SK-N-SH (cell line): ENCODE measurements around the gene TAOK3. TPM values are rescaled to one million over a fixed set of nuclear protein-coding genes. Genes with fewer than 3 reads are reported as not detected.

ENCODE experiments used
- CTCF ChIA-PET: fragments of 300-600, 350-600 bp; formaldehyde crosslinking; extraction: SDS; loops from one replicate; lab custom pipeline; 2021; lab: Yijun Ruan, JAX
- POLR2A ChIA-PET: fragments of 350-600 bp; sonication (Branson Sonifier 250); formaldehyde crosslinking; extraction: SDS; loops from one replicate; lab custom pipeline; 2020; ENCODE audit warnings: antibody characterized with exemption, inconsistent platforms; lab: Yijun Ruan, JAX
- DNase-seq: peaks from one replicate; pipeline ENCODE4 v3.0.0; 2012
- H2AFZ ChIP-seq: fragments of 200-600 bp; sonication (generic); 2 replicates; pipeline ENCODE4 v1.8.1; 2016; ENCODE audit warnings: antibody characterized with exemption, mild to moderate bottlenecking, low read depth
- H3F3A ChIP-seq: fragments of 200-600 bp; sonication (generic); replicated peaks from 2 replicates; pipeline ENCODE3; 2016; ENCODE audit warnings: antibody characterized with exemption, mild to moderate bottlenecking; ENCODE audit not compliant: insufficient read depth
- H3K27ac ChIP-seq, 2 experiments: fragments of 200-500 bp in 1 of 2; fragments of 200-600 bp in 1 of 2; sonication (Bioruptor generic) in 1 of 2; sonication (generic), shearing (Covaris generic) in 1 of 2; 2 replicates each; pipeline versions ENCODE4 v1.5.1 to v1.6.1; 2014 to 2016; ENCODE audit warnings: low read depth in 2 of 2, inconsistent platforms in 1 of 2, low read length in 1 of 2, mild to moderate bottlenecking in 1 of 2, mixed read lengths in 1 of 2
- H3K27me3 ChIP-seq: fragments of 200-600 bp; sonication (generic), shearing (Covaris generic); 2 replicates; pipeline ENCODE4 v1.6.1; 2016; ENCODE audit warnings: mixed run types; ENCODE audit not compliant: insufficient read depth
- H3K36me3 ChIP-seq, 2 experiments: fragments of 200-500 bp in 1 of 2; fragments of 200-600 bp in 1 of 2; sonication (Bioruptor generic) in 1 of 2; sonication (generic) in 1 of 2; replicated peaks in 1 of 2; 2 replicates each; pipeline versions ENCODE3 to v1.5.1; 2014 to 2016; ENCODE audit warnings: low read length in 1 of 2, mild to moderate bottlenecking in 1 of 2; ENCODE audit not compliant: insufficient read depth in 2 of 2, control insufficient read depth in 1 of 2
- H3K4me1 ChIP-seq, 2 experiments: fragments of 200-500 bp in 1 of 2; fragments of 200-600 bp in 1 of 2; sonication (Bioruptor generic) in 1 of 2; sonication (generic), shearing (Covaris generic) in 1 of 2; 2 replicates each; pipeline versions ENCODE4 v1.5.1 to v1.6.1; 2014 to 2016; ENCODE audit warnings: low read depth in 1 of 2, low read length in 1 of 2, mixed run types in 1 of 2; ENCODE audit not compliant: insufficient read depth in 2 of 2, control insufficient read depth in 1 of 2
- H3K4me2 ChIP-seq: fragments of 200-600 bp; sonication (generic), shearing (Covaris generic); 2 replicates; pipeline ENCODE4 v1.6.1; 2017; ENCODE audit warnings: mixed run types
- H3K4me3 ChIP-seq, 2 experiments: fragments of 200-500 bp in 1 of 2; fragments of 200-600 bp in 1 of 2; sonication (Bioruptor generic) in 1 of 2; sonication (generic), shearing (Covaris generic) in 1 of 2; 2 replicates each; pipeline versions ENCODE4 v1.5.1 to v1.8.1; 2014 to 2016; ENCODE audit warnings: low read depth in 2 of 2, inconsistent platforms in 1 of 2, low read length in 1 of 2, mild to moderate bottlenecking in 1 of 2, mixed read lengths in 1 of 2, moderate library complexity in 1 of 2
- H3K79me2 ChIP-seq: fragments of 200-600 bp; sonication (generic); 2 replicates; pipeline ENCODE4 v1.8.1; 2017; ENCODE audit warnings: mild to moderate bottlenecking; ENCODE audit not compliant: insufficient read depth
- H3K9ac ChIP-seq: fragments of 200-600 bp; sonication (generic); 2 replicates; pipeline ENCODE4 v1.6.1; 2017; ENCODE audit warnings: mixed run types
- H3K9me2 ChIP-seq: fragments of 200-600 bp; sonication (generic); 2 replicates; pipeline ENCODE4 v1.6.1; 2017; ENCODE audit warnings: mixed run types
- H3K9me3 ChIP-seq: fragments of 200-600 bp; sonication (generic); 2 replicates; pipeline ENCODE4 v1.6.1; 2017; ENCODE audit warnings: mixed run types, mild to moderate bottlenecking, moderate library complexity
- H4K20me1 ChIP-seq: fragments of 200-600 bp; sonication (generic); 2 replicates; pipeline ENCODE4 v1.6.1; 2017; ENCODE audit warnings: mild to moderate bottlenecking, mixed run types; ENCODE audit not compliant: insufficient read depth
- ELF1 ChIP-seq: IDR thresholded peaks from 2 replicates; pipeline ENCODE4 v1.4.0; 2012
- EP300 ChIP-seq, 2 experiments: IDR thresholded peaks; 2 replicates each; pipeline versions ENCODE4 v1.4.0 to v1.6.1; 2012; ENCODE audit warnings: borderline replicate concordance in 1 of 2, low read depth in 1 of 2, low read length in 1 of 2
- EZH2phosphoT487 ChIP-seq: fragments of 200-600 bp; sonication (generic); IDR thresholded peaks from 2 replicates; pipeline ENCODE4 v1.6.1; 2017; ENCODE audit warnings: low read depth, mixed run types, mild to moderate bottlenecking, antibody characterized with exemption, moderate library complexity, borderline replicate concordance
- FOXM1 ChIP-seq: IDR thresholded peaks from 2 replicates; pipeline ENCODE4 v1.4.0; 2012; ENCODE audit warnings: low read depth, mild to moderate bottlenecking
- GATA2 ChIP-seq: sonication (generic); formaldehyde crosslinking; IDR thresholded peaks from 2 replicates; pipeline ENCODE4 v1.5.0; 2020; ENCODE audit warnings: mild to moderate bottlenecking, missing genetic modification reagents
- JUND ChIP-seq: IDR thresholded peaks from 2 replicates; pipeline ENCODE4 v1.4.0; 2012
- MXI1 ChIP-seq: IDR thresholded peaks from 2 replicates; pipeline ENCODE4 v1.6.1; 2012; ENCODE audit warnings: mild to moderate bottlenecking, low read depth, low read length, improper control_type of control experiment
- NFIC ChIP-seq: IDR thresholded peaks from 2 replicates; pipeline ENCODE4 v1.4.0; 2012; ENCODE audit warnings: borderline replicate concordance
- POLR2AphosphoS5 ChIP-seq: IDR thresholded peaks from 2 replicates; pipeline ENCODE4 v1.6.1; 2012; ENCODE audit warnings: low read depth, low read length
- RAD21 ChIP-seq: IDR thresholded peaks from 2 replicates; pipeline ENCODE4 v1.6.1; 2012; ENCODE audit warnings: mild to moderate bottlenecking, low read length
- RXRA ChIP-seq: IDR thresholded peaks from 2 replicates; pipeline ENCODE4 v1.4.0; 2012; ENCODE audit warnings: low read depth, mild to moderate bottlenecking, borderline replicate concordance
- SMC3 ChIP-seq: IDR thresholded peaks from 2 replicates; pipeline ENCODE4 v1.6.1; 2012; ENCODE audit warnings: low read depth, low read length, improper control_type of control experiment
- TAF1 ChIP-seq: IDR thresholded peaks from 2 replicates; pipeline ENCODE4 v1.6.1; 2012; ENCODE audit warnings: low read depth, mild to moderate bottlenecking, low read length, moderate library complexity, borderline replicate concordance
- TCF12 ChIP-seq: IDR thresholded peaks from 2 replicates; pipeline ENCODE4 v1.4.0; 2012
- TEAD4 ChIP-seq: IDR thresholded peaks from 2 replicates; pipeline ENCODE4 v1.4.0; 2012; ENCODE audit warnings: mild to moderate bottlenecking, borderline replicate concordance; ENCODE audit not compliant: insufficient read depth
- USF1 ChIP-seq: IDR thresholded peaks from 2 replicates; pipeline ENCODE4 v1.4.0; 2012; ENCODE audit warnings: low read depth, borderline replicate concordance
- YY1 ChIP-seq: IDR thresholded peaks from 2 replicates; pipeline ENCODE4 v1.4.0; 2012; ENCODE audit warnings: low read depth, mild to moderate bottlenecking
- WGBS: methylation state at CpG from one replicate; pipeline ENCODE4 v1.1.6; 2017; ENCODE audit warnings: low lambda C conversion rate; 5-methylcytosine and 5-hydroxymethylcytosine counted together
- polyA plus RNA-seq, 3 experiments: library from polyadenylated mRNA; depleted of rRNA; stranded (reverse); fragments of >200 nt; gene quantifications; 2 replicates each; pipeline ENCODE4 v1.2.3, GENCODE V29; 2012
- TF ChIP-seq, protein P1 (sequence below): fragments of 200-600 bp; sonication (generic); IDR thresholded peaks from 2 replicates; pipeline ENCODE4 v1.6.1; 2017; ENCODE audit warnings: antibody characterized with exemption, mild to moderate bottlenecking, moderate library complexity

TAOK3 gene
- polyA plus RNA-seq, 1 of the 3 experiments (the other 2 are of a cell fraction): 18.1 TPM

DNA sequence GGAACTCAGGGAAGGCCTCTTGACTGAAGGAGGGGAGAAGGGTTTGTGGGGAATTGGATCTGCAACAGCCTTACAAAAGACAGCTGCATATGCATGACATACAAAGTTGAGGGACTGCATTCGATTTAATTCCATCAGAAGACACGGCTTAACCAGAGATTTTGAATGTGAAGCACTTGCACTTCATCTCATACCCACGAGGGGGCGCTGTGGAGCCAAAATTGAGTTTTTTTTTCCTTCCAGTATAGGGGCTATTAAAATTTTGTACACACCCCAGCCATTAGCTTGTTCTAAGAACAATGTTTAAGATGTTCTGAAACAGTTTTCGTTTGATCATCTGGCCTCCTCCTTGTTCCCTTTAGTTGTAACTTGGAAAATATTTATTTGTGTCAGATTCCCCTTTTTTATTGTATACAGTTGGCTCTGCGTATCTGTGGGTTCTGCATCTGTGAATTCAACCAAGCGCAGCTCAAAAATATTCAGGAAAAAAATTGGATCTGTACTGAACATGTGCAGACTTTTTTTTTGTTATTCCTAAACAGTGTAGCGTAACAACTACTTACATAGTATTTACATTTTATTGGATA is 5.3 kb upstream of the TAOK3 start:
- Histone ChIP-seq H3K79me2 (peaks cover 47% of the 10 kb centered on the region), H3K4me2 (peak overlapping the region; percentile 79), H3K9ac (peak overlapping the region; percentile 91; the same call in 1 of the 2 replicates), H4K20me1 (peaks cover 13% of the 10 kb centered on the region), H2AFZ (no peak overlapping the region), H3K27me3 (no peaks in the 10 kb centered on the region), H3K27ac (peak overlapping the region; percentile 48 to 86; a peak in 2 of 4 replicates), H3F3A (peaks cover 4% of the 10 kb centered on the region), H3K36me3 (peaks cover 15 to 35% of the 10 kb centered on the region in 2 experiments), H3K9me2 (no peaks in the 10 kb centered on the region), H3K4me3 (peak overlapping the region; percentile 94 to 95), H3K9me3 (no peaks in the 10 kb centered on the region), H3K4me1 (peaks cover 9 to 16% of the 10 kb centered on the region in 2 experiments; a peak in 3 of 4 replicates)
- 36% methylated on average over 8 of the region's 8 CpGs for WGBS
- ChIA-PET CTCF (interaction anchor here (0.5 to 7.8 kb wide), 33 partner anchors 9 to 1422 kb away, joined by 3 to 267 read pairs (median 4); no protein-coding TSS in a partner anchor), POLR2A (interaction anchor here (1.2 to 2.3 kb wide), 2 partner anchors 188 to 190 kb away, joined by 3 to 8 read pairs; no protein-coding TSS in a partner anchor)
- TF ChIP-seq RXRA: no peak
- peak; percentile 65 for TF ChIP-seq RAD21
- TF ChIP-seq SMC3: peak; percentile 43
- TF ChIP-seq ELF1: no peak
- no peak for TF ChIP-seq GATA2
- no peak for TF ChIP-seq NFIC
- no peak for TF ChIP-seq TEAD4
- TF ChIP-seq MXI1: peak; percentile 27; the same call in 1 of the 2 replicates
- no peak for TF ChIP-seq TCF12
- TF ChIP-seq YY1: no peak
- no peak for TF ChIP-seq POLR2AphosphoS5
- TF ChIP-seq, protein P1, sequence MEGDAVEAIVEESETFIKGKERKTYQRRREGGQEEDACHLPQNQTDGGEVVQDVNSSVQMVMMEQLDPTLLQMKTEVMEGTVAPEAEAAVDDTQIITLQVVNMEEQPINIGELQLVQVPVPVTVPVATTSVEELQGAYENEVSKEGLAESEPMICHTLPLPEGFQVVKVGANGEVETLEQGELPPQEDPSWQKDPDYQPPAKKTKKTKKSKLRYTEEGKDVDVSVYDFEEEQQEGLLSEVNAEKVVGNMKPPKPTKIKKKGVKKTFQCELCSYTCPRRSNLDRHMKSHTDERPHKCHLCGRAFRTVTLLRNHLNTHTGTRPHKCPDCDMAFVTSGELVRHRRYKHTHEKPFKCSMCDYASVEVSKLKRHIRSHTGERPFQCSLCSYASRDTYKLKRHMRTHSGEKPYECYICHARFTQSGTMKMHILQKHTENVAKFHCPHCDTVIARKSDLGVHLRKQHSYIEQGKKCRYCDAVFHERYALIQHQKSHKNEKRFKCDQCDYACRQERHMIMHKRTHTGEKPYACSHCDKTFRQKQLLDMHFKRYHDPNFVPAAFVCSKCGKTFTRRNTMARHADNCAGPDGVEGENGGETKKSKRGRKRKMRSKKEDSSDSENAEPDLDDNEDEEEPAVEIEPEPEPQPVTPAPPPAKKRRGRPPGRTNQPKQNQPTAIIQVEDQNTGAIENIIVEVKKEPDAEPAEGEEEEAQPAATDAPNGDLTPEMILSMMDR: peak; percentile 98
- no peak for TF ChIP-seq TAF1
- TF ChIP-seq USF1: no peak
- no peak for TF ChIP-seq EZH2phosphoT487
- TF ChIP-seq FOXM1: no peak
- no peak for TF ChIP-seq JUND
- TF ChIP-seq EP300 (IDR thresholded peaks at IDR 0.05; ENCODE audit: borderline replicate concordance in 1 of 2, low read depth in 1 of 2, low read length in 1 of 2): no peak
- DNase-seq: peak; percentile 73
